Endodermal cell (in vitro differentiated cells): ENCODE results near the gene ANKRD35. TPM values are rescaled to one million over a fixed set of nuclear protein-coding genes. Genes with fewer than 3 reads are reported as not detected.

Experiments
- DNase-seq: peaks from one replicate; pipeline ENCODE4 v3.0.0-alpha.2; 2017
- H3K27ac ChIP-seq: 2 replicates; pipeline ENCODE4 v1.5.1; 2013; ENCODE audit warnings: mild to moderate bottlenecking, low read depth, low read length, moderate library complexity
- H3K27me3 ChIP-seq: 2 replicates; pipeline ENCODE4 v1.6.1; 2013; ENCODE audit warnings: mild to moderate bottlenecking, low read length, moderate library complexity; ENCODE audit not compliant: insufficient read depth, control insufficient read depth, poor library complexity, severe bottlenecking
- H3K36me3 ChIP-seq: 2 replicates; pipeline ENCODE4 v1.7.0; 2013; ENCODE audit warnings: mild to moderate bottlenecking, low read length, moderate library complexity; ENCODE audit not compliant: control insufficient read depth, insufficient read depth
- H3K4me1 ChIP-seq: one replicate; pipeline ENCODE4 v1.7.0; 2013; ENCODE audit warnings: low read length; ENCODE audit not compliant: control insufficient read depth, insufficient read depth
- H3K4me3 ChIP-seq: 2 replicates; pipeline ENCODE4 v1.5.1; 2013; ENCODE audit warnings: mild to moderate bottlenecking, low read length, moderate library complexity
- H3K9ac ChIP-seq: 2 replicates; pipeline ENCODE4 v1.6.1; 2013; ENCODE audit warnings: mild to moderate bottlenecking, low read length, moderate library complexity; ENCODE audit not compliant: poor library complexity, severe bottlenecking; ENCODE audit errors: extremely low read depth
- H3K9me3 ChIP-seq: 2 replicates; pipeline ENCODE4 v1.6.1; 2013; ENCODE audit warnings: mild to moderate bottlenecking, low read length, moderate library complexity; ENCODE audit not compliant: control insufficient read depth
- H3K27ac Mint-ChIP-seq: 2 replicates; pipeline ENCODE4 v1.8.0; 2020; ENCODE audit warnings: mixed read lengths
- H3K27me3 Mint-ChIP-seq: 2 replicates; pipeline ENCODE4 v1.8.0; 2021; ENCODE audit warnings: mild to moderate bottlenecking, mixed read lengths; ENCODE audit not compliant: insufficient read depth
- H3K36me3 Mint-ChIP-seq: 2 replicates; pipeline ENCODE4 v1.8.0; 2020; ENCODE audit warnings: low read depth, mixed read lengths
- H3K4me1 Mint-ChIP-seq: 2 replicates; pipeline ENCODE4 v1.8.0; 2020; ENCODE audit warnings: mixed read lengths
- H3K4me3 Mint-ChIP-seq: 2 replicates; pipeline ENCODE4 v1.8.0; 2020; ENCODE audit warnings: mild to moderate bottlenecking, moderate library complexity, mixed read lengths
- H3K9me3 Mint-ChIP-seq: 2 replicates; pipeline ENCODE4 v1.8.0; 2020; ENCODE audit warnings: mild to moderate bottlenecking, mixed read lengths
- WGBS, 2 experiments: methylation state at CpG; one replicate each; pipeline versions ENCODE4 v1.1.5 to v1.1.7; 2013; ENCODE audit warnings: missing lambda C conversion rate in 2 of 2, mixed read lengths in 1 of 2; ENCODE audit not compliant: insufficient coverage in 1 of 2, insufficient read length in 1 of 2; 5-methylcytosine and 5-hydroxymethylcytosine counted together
- total RNA-seq, 2 donors: library from RNA; stranded (reverse); fragmentation: NEBNext Ultra II Directional in 1 of 2; extraction: Animal tissue kit (Norgen Biotek cat#: 25700) in 1 of 2; gene quantifications; 2 replicates in 1 of 2; 3 replicates in 1 of 2; pipeline ENCODE4 v1.2.1, GENCODE V29; 2021
- TF ChIP-seq, protein P1 (sequence below): fragments of 200-600 bp; sonication (generic); conservative IDR thresholded peaks from 2 replicates; pipeline ENCODE4 v1.5.0; 2021; ENCODE audit warnings: antibody characterized with exemption, mild to moderate bottlenecking

Gene ANKRD35
- total RNA-seq, 2 donors from 2014 or later = 0.88 to 1.4 TPM

GRCh38 chr1:145884675-145885074, 991 bp downstream of the ANKRD35 start:
- TF ChIP-seq, protein P1, sequence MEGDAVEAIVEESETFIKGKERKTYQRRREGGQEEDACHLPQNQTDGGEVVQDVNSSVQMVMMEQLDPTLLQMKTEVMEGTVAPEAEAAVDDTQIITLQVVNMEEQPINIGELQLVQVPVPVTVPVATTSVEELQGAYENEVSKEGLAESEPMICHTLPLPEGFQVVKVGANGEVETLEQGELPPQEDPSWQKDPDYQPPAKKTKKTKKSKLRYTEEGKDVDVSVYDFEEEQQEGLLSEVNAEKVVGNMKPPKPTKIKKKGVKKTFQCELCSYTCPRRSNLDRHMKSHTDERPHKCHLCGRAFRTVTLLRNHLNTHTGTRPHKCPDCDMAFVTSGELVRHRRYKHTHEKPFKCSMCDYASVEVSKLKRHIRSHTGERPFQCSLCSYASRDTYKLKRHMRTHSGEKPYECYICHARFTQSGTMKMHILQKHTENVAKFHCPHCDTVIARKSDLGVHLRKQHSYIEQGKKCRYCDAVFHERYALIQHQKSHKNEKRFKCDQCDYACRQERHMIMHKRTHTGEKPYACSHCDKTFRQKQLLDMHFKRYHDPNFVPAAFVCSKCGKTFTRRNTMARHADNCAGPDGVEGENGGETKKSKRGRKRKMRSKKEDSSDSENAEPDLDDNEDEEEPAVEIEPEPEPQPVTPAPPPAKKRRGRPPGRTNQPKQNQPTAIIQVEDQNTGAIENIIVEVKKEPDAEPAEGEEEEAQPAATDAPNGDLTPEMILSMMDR = no peak
- Mint-ChIP-seq H3K36me3 (no peaks in the 10 kb centered on the region), H3K4me1 (peaks cover 17% of the 10 kb centered on the region), H3K27ac (no peak overlapping the region), H3K27me3 (peaks cover 41% of the 10 kb centered on the region), H3K4me3 (no peak overlapping the region), H3K9me3 (no peaks in the 10 kb centered on the region)
- Histone ChIP-seq H3K27ac (no peak overlapping the region), H3K9ac (no peak overlapping the region), H3K4me1 (peaks cover 2% of the 10 kb centered on the region), H3K9me3 (no peaks in the 10 kb centered on the region), H3K4me3 (no peak overlapping the region), H3K27me3 (peaks cover 33% of the 10 kb centered on the region), H3K36me3 (no peaks in the 10 kb centered on the region)
- DNase-seq = no peak
- 86 to 87% methylated on average over 1 of the region's 1 CpG for WGBS, 2 experiments

DNA sequence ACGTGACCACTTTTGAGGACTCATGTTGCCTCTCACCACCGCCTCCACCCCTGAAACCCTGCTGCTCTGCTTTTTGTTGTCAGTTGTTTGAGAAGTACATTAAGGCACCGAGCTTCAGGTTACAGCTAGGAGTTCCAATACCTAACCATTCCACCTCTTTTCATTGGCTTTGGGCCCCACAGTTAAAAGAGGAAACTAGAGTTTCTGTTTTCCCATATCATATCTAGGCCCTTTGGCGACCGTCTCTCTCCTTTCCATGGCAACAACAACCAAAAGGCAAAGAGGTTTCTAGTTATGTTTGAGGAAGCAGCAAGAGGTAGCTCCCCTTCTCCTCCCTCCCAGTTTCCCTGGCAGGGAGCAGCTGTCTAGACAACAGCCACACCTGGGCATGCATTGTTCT, 5.9 kb downstream of the ANKRD35 start:
- Mint-ChIP-seq H3K4me1 (peaks cover 13% of the 10 kb centered on the region), H3K27ac (no peak overlapping the region), H3K36me3 (no peaks in the 10 kb centered on the region), H3K27me3 (peaks cover 59% of the 10 kb centered on the region), H3K9me3 (no peaks in the 10 kb centered on the region), H3K4me3 (no peak overlapping the region)
- no peaks in the 10 kb centered on the region for H3K9me3 ChIP-seq
- peaks cover 8% of the 10 kb centered on the region for H3K4me1 ChIP-seq
- H3K27ac ChIP-seq = no peak overlapping the region
- no peak overlapping the region for H3K4me3 ChIP-seq
- 36 to 40% methylated on average over 1 to 5 of the region's 5 CpGs for WGBS, 2 experiments
- TF ChIP-seq, protein P1 = no peak
- peaks cover 30% of the 10 kb centered on the region for H3K27me3 ChIP-seq
- DNase-seq = no peak
- no peaks in the 10 kb centered on the region for H3K36me3 ChIP-seq
- no peak overlapping the region for H3K9ac ChIP-seq

GRCh38 chr1:145878724-145879123, 6.9 kb downstream of the ANKRD35 start:
- 96% methylated on average over 2 of the region's 2 CpGs; no CpG with 5 or more reads in 1 of the 2 experiments for WGBS, 2 experiments
- DNase-seq = no peak

More at GRCh38 chr1:145878724-145879123, 6.9 kb downstream of the ANKRD35 start:
- no peaks in the 10 kb centered on the region for H3K9me3 ChIP-seq
- no peak overlapping the region for H3K4me3 Mint-ChIP-seq
- H3K27ac ChIP-seq = no peak overlapping the region
- H3K27ac Mint-ChIP-seq = no peak overlapping the region
- H3K27me3 ChIP-seq = peaks cover 26% of the 10 kb centered on the region
- H3K36me3 ChIP-seq = no peaks in the 10 kb centered on the region
- H3K9ac ChIP-seq = no peak overlapping the region
- H3K4me3 ChIP-seq = no peak overlapping the region
- H3K4me1 Mint-ChIP-seq = peaks cover 13% of the 10 kb centered on the region
- peaks cover 59% of the 10 kb centered on the region for H3K27me3 Mint-ChIP-seq
- TF ChIP-seq, protein P1 = no peak
- H3K36me3 Mint-ChIP-seq = no peaks in the 10 kb centered on the region
- peaks cover 8% of the 10 kb centered on the region for H3K4me1 ChIP-seq
- H3K9me3 Mint-ChIP-seq = no peaks in the 10 kb centered on the region
